ENCODE data around the gene MTF2.
"Not testable (repeated sequence)": the region's sequence is repeated elsewhere in the genome, so short reads cannot be mapped to it uniquely, and the experiment has no call there.

The MTF2 gene

GRCh38 chr1:93151474-93151873, 72.4 kb downstream of the MTF2 start:
- H3K36me3 ChIP-seq, result peaks cover 80% of the 10 kb centered on the region
- H3K27me3 ChIP-seq, result no peaks in the 10 kb centered on the region
- no peaks in the 10 kb centered on the region for H3K9me3 ChIP-seq
- H3K4me3 ChIP-seq (ENCODE audit: low read depth in 1 of 2, low read length in 1 of 2), result no peak overlapping the region
- H3K27ac ChIP-seq, result no peak overlapping the region
- peaks cover 4 to 7% of the 10 kb centered on the region in 2 experiments for H3K4me1 ChIP-seq (ENCODE audit: control insufficient read depth in 1 of 2, insufficient read depth in 1 of 2, low read depth in 1 of 2, low read length in 1 of 2)
- no peak for TF ChIP-seq CTCF (IDR thresholded peaks at IDR 0.05)

GRCh38 chr1:93152835-93153234, 73.8 kb downstream of the MTF2 start:
- Histone ChIP-seq H3K27ac (no peak overlapping the region), H3K27me3 (no peaks in the 10 kb centered on the region), H3K36me3 (peaks cover 89% of the 10 kb centered on the region), H3K4me3 (ENCODE audit: low read depth in 1 of 2, low read length in 1 of 2) (no peak overlapping the region), H3K4me1 (ENCODE audit: control insufficient read depth in 1 of 2, insufficient read depth in 1 of 2, low read depth in 1 of 2, low read length in 1 of 2) (peaks cover 4 to 7% of the 10 kb centered on the region in 2 experiments), H3K9me3 (no peaks in the 10 kb centered on the region)
- TF ChIP-seq CTCF (IDR thresholded peaks at IDR 0.05), result no peak

GRCh38 chr1:93154898-93155297, 75.8 kb downstream of the MTF2 start:
- Histone ChIP-seq H3K27me3 (no peaks in the 10 kb centered on the region), H3K27ac (no peak overlapping the region), H3K9me3 (no peaks in the 10 kb centered on the region), H3K4me3 (ENCODE audit: low read depth in 1 of 2, low read length in 1 of 2) (no peak overlapping the region), H3K4me1 (ENCODE audit: control insufficient read depth in 1 of 2, insufficient read depth in 1 of 2, low read depth in 1 of 2, low read length in 1 of 2) (peaks cover 4 to 7% of the 10 kb centered on the region in 2 experiments), H3K36me3 (peaks cover 82% of the 10 kb centered on the region)
- no peak for TF ChIP-seq CTCF (IDR thresholded peaks at IDR 0.05)

GRCh38 chr1:93155335-93155734, 76.3 kb downstream of the MTF2 start:
- Histone ChIP-seq H3K4me1 (ENCODE audit: control insufficient read depth in 1 of 2, insufficient read depth in 1 of 2, low read depth in 1 of 2, low read length in 1 of 2) (peaks cover 4 to 7% of the 10 kb centered on the region in 2 experiments), H3K27ac (no peak overlapping the region), H3K4me3 (ENCODE audit: low read depth in 1 of 2, low read length in 1 of 2) (no peak overlapping the region), H3K9me3 (no peaks in the 10 kb centered on the region), H3K27me3 (no peaks in the 10 kb centered on the region), H3K36me3 (peaks cover 78% of the 10 kb centered on the region)
- no peak for TF ChIP-seq CTCF (IDR thresholded peaks at IDR 0.05)

- no peak for TF ChIP-seq CTCF (IDR thresholded peaks at IDR 0.05)
- no peak overlapping the region for H3K4me3 ChIP-seq (ENCODE audit: low read depth in 1 of 2, low read length in 1 of 2)
- peaks cover 43% of the 10 kb centered on the region for H3K36me3 ChIP-seq
- H3K27ac ChIP-seq, result no peak overlapping the region
- H3K4me1 ChIP-seq (ENCODE audit: control insufficient read depth in 1 of 2, insufficient read depth in 1 of 2, low read depth in 1 of 2, low read length in 1 of 2), result peaks cover 14 to 19% of the 10 kb centered on the region in 2 experiments
- H3K27me3 ChIP-seq, result no peaks in the 10 kb centered on the region
- no peaks in the 10 kb centered on the region for H3K9me3 ChIP-seq
These were observed 80.3 kb downstream of the MTF2 start for GRCh38 chr1:93159337-93159736.

- H3K4me3 ChIP-seq (ENCODE audit: low read depth in 1 of 2, low read length in 1 of 2); H3K36me3 ChIP-seq; H3K27ac ChIP-seq; H3K9me3 ChIP-seq; H3K27me3 ChIP-seq: not testable (repeated sequence)
- peaks cover 26 to 30% of the 10 kb centered on the region in 2 experiments for H3K4me1 ChIP-seq (ENCODE audit: control insufficient read depth in 1 of 2, insufficient read depth in 1 of 2, low read depth in 1 of 2, low read length in 1 of 2)
These were observed 84.2 kb downstream of the MTF2 start for GRCh38 chr1:93163314-93163713.

Data from neutrophil (primary cell).